ENCODE results near the gene CDK2.
"Not testable (repeated sequence)": the region's sequence is repeated elsewhere in the genome, so short reads cannot be mapped to it uniquely, and the experiment has no call there.

Gene CDK2

GRCh38 chr12:55966408-55967281 is at the start of gene CDK2:
CDK2 (plus strand) TSS chr12:55966830; CDS start chr12:55967009, 179 bp downstream.
- peak; percentile 88 to 92 for DNase-seq

GRCh38 chr12:55919032-55919431 is 47.6 kb upstream of the CDK2 start:
- not testable (repeated sequence) for DNase-seq

GRCh38 chr12:55922126-55922525 is 44.5 kb upstream of the CDK2 start:
- DNase-seq = no peak

- not testable (repeated sequence) for DNase-seq
These were observed 43.0 kb upstream of the CDK2 start for GRCh38 chr12:55923648-55924047.

GRCh38 chr12:55925371-55925770 is 41.3 kb upstream of the CDK2 start:
- DNase-seq = no peak

GRCh38 chr12:55925870-55926737 is 40.5 kb upstream of the CDK2 start:
- no peak for DNase-seq

GRCh38 chr12:55926738-55927587 is 39.7 kb upstream of the CDK2 start:
- peak; percentile 85 to 88 for DNase-seq

- peak; percentile 46 to 56 for DNase-seq
These were observed 38.8 kb upstream of the CDK2 start, which contains the start of gene PYM1 for GRCh38 chr12:55927588-55928502. PYM1 (minus strand) TSS chr12:55927894; CDS start chr12:55927761, 133 bp downstream.

GRCh38 chr12:55929306-55929791 is 37.3 kb upstream of the CDK2 start:
- peak; percentile 74 to 90 for DNase-seq

GRCh38 chr12:55930771-55931316 is 35.8 kb upstream of the CDK2 start, which contains the start of gene DGKA:
DGKA (plus strand) TSS chr12:55931162; CDS start chr12:55936504, 5,342 bp downstream.
- peak; percentile 69 to 75 for DNase-seq

GRCh38 chr12:55931317-55931779 is 35.3 kb upstream of the CDK2 start:
- DNase-seq = no peak

- peak in 1 of 2 experiments; percentile 42 for DNase-seq
These were observed 34.7 kb upstream of the CDK2 start for GRCh38 chr12:55931780-55932550.

GRCh38 chr12:55932551-55932910 is 34.1 kb upstream of the CDK2 start:
- DNase-seq = peak; percentile 34 to 50

- no peak for DNase-seq
These were observed 33.3 kb upstream of the CDK2 start for GRCh38 chr12:55933169-55933798.

GRCh38 chr12:55933799-55934742 is 32.6 kb upstream of the CDK2 start:
- DNase-seq = no peak

- no peak for DNase-seq
These were observed 31.9 kb upstream of the CDK2 start for GRCh38 chr12:55934773-55935172.

GRCh38 chr12:55935738-55936151 is 30.9 kb upstream of the CDK2 start:
- peak; percentile 36 to 44 for DNase-seq

- DNase-seq = no peak
These were observed 28.6 kb upstream of the CDK2 start for GRCh38 chr12:55937981-55938380.

All from stimulated activated CD4-positive, alpha-beta T cell treated with anti-CD3 and anti-CD28 coated beads, Interleukin-4, amount 100 ng/mL, for 4 hours (primary cell).